ENCODE data around the gene ZNF850. TPM values are rescaled to one million over a fixed set of nuclear protein-coding genes. Genes with fewer than 3 reads are reported as not detected.
A peak's percentile ranks its signal among the peaks of the same experiment; 100 is the strongest.

Gene ZNF850
- polyA plus RNA-seq, 4 donors: 0.22 to 1.6 (median 0.36) TPM

DNA sequence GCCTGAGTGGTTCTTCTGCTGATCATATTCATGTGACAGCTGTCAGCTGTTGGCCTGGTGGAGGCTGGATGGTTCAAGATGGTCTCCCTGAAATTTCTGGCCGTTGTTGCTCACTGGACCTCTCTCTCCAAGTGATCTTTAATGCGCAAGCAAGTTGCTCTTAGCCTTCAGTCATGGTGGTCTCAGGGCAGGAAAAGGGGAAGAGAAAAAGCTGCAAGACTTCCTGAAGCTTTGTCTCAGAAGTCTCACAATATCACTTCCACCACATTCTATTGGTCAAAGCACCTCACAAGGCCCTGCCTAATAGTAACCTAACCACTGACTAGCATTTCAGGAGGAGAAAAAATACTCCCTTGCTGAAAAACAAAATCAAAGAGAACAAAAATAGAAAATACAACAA, 86.8 kb downstream of the ZNF850 start:
- no peak for FAIRE-seq
- WGBS, 3 donors: 91 to 98% (median 95%) methylated on average over 2 of the region's 2 CpGs
- DNase-seq: no peak

DNA sequence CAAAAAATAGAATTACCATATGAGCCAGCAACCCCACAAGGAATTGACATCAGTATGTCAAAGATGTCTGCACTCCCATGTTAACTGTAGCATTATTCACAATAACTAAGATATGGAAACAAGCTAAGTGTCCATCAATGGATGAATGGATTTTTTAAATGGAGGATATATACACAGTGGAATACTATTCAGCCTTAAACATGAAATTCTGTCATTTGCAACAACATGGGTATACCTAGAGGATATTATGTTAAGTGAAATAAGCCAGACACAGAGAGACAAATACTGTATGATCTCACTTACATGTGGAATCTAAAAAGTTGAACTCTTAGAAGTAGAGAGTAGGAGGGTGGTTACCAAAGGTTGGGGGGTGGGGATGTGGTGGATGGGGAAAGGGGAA, 93.2 kb downstream of the ZNF850 start:
- no peak for DNase-seq
- Histone ChIP-seq H3K9me3 (ENCODE audit: control insufficient read depth in 2 of 2, insufficient read depth in 1 of 2, low read depth in 1 of 2, low read length in 1 of 2) (peaks cover 0 to 21% of the 10 kb centered on the region in 2 donors), H3K4me1 (ENCODE audit: control insufficient read depth in 3 of 3, insufficient read depth in 2 of 3, low read depth in 1 of 3, low read length in 2 of 3) (no peaks in the 10 kb centered on the region), H3K27ac (ENCODE audit: low read depth in 1 of 3, low read length in 2 of 3) (no peak overlapping the region), H3K27me3 (ENCODE audit: control insufficient read depth in 3 of 3, insufficient read depth in 3 of 3, low read length in 3 of 3) (no peaks in the 10 kb centered on the region), H3K4me3 (ENCODE audit: low read depth in 1 of 3, low read length in 3 of 3) (no peak overlapping the region), H3K36me3 (ENCODE audit: control insufficient read depth in 3 of 3, insufficient read depth in 2 of 3, low read depth in 1 of 3, low read length in 3 of 3) (peaks cover 0 to 8% (median 5%) of the 10 kb centered on the region in 3 donors)
- no peak for FAIRE-seq

More for the DNA sequence above, 86.8 kb downstream of the ZNF850 start:
- H3K27ac ChIP-seq (ENCODE audit: low read depth in 1 of 3, low read length in 2 of 3): no peak overlapping the region
- H3K9me3 ChIP-seq (ENCODE audit: control insufficient read depth in 2 of 2, insufficient read depth in 1 of 2, low read depth in 1 of 2, low read length in 1 of 2): peaks cover 0 to 4% of the 10 kb centered on the region in 2 donors
- no peak overlapping the region for H3K4me3 ChIP-seq (ENCODE audit: low read depth in 1 of 3, low read length in 3 of 3)
- no peaks in the 10 kb centered on the region for H3K27me3 ChIP-seq (ENCODE audit: control insufficient read depth in 3 of 3, insufficient read depth in 3 of 3, low read length in 3 of 3)
- H3K4me1 ChIP-seq (ENCODE audit: control insufficient read depth in 3 of 3, insufficient read depth in 2 of 3, low read depth in 1 of 3, low read length in 2 of 3): peaks cover 0 to 4% (median 0%) of the 10 kb centered on the region in 3 donors
- peaks cover 2 to 9% (median 7%) of the 10 kb centered on the region in 3 donors for H3K36me3 ChIP-seq (ENCODE audit: control insufficient read depth in 3 of 3, insufficient read depth in 2 of 3, low read depth in 1 of 3, low read length in 3 of 3)

DNA sequence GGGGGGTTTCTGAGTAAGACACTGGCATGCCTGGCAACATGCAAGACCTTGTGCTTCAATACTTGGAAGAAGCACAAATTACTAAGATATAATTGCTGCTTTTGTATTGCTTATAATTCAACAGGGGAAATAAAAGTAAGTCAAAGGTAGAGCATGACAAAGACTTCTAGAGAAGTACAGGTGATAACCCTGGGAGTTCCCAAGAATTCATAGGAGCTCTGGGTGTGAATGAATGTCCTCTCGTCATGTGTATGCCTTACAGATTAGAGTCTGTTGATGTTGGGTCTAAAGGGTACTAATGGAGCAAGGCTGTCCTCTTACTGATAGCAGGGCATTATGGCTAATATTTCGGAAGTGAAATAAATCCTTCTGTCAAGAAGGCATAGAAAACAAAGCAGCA, 98.4 kb downstream of the ZNF850 start:
- Histone ChIP-seq H3K27me3 (ENCODE audit: control insufficient read depth in 3 of 3, insufficient read depth in 3 of 3, low read length in 3 of 3) (no peaks in the 10 kb centered on the region), H3K4me3 (ENCODE audit: low read depth in 1 of 3, low read length in 3 of 3) (no peak overlapping the region), H3K36me3 (ENCODE audit: control insufficient read depth in 3 of 3, insufficient read depth in 2 of 3, low read depth in 1 of 3, low read length in 3 of 3) (peaks cover 0 to 9% (median 5%) of the 10 kb centered on the region in 3 donors), H3K9me3 (ENCODE audit: control insufficient read depth in 2 of 2, insufficient read depth in 1 of 2, low read depth in 1 of 2, low read length in 1 of 2) (peaks cover 2 to 48% of the 10 kb centered on the region in 2 donors), H3K27ac (ENCODE audit: low read depth in 1 of 3, low read length in 2 of 3) (no peak overlapping the region), H3K4me1 (ENCODE audit: control insufficient read depth in 3 of 3, insufficient read depth in 2 of 3, low read depth in 1 of 3, low read length in 2 of 3) (no peaks in the 10 kb centered on the region)
- DNase-seq (no peak), FAIRE-seq (no peak)
- WGBS, 3 donors: 89 to 92% (median 89%) methylated on average over 2 of the region's 2 CpGs

DNA sequence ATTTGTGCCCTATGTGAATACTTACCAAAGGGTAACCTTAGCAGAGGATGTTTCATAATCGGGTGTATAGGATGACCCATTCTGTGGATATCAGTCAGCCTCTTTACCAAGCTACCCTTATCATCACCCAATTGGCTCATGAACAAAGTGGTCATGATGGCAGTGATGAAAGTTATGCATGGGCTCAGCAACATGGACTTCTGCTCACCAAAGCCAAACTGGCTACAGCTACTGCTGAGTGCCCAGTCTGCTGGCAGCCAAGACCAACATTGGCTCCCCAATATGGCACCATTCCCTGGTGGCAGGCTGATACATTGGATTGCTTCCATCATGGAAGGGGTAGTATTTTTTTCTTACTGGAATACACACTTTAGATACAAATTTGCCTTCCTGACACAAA, 100.2 kb downstream of the ZNF850 start:
- Histone ChIP-seq H3K4me3 (ENCODE audit: low read depth in 1 of 3, low read length in 3 of 3) (no peak overlapping the region), H3K9me3 (ENCODE audit: control insufficient read depth in 2 of 2, insufficient read depth in 1 of 2, low read depth in 1 of 2, low read length in 1 of 2) (peaks cover 2 to 46% of the 10 kb centered on the region in 2 donors), H3K27me3 (ENCODE audit: control insufficient read depth in 3 of 3, insufficient read depth in 3 of 3, low read length in 3 of 3) (no peaks in the 10 kb centered on the region), H3K27ac (ENCODE audit: low read depth in 1 of 3, low read length in 2 of 3) (no peak overlapping the region), H3K4me1 (ENCODE audit: control insufficient read depth in 3 of 3, insufficient read depth in 2 of 3, low read depth in 1 of 3, low read length in 2 of 3) (no peaks in the 10 kb centered on the region), H3K36me3 (ENCODE audit: control insufficient read depth in 3 of 3, insufficient read depth in 2 of 3, low read depth in 1 of 3, low read length in 3 of 3) (peaks cover 0 to 5% (median 3%) of the 10 kb centered on the region in 3 donors)
- 98 to 100% (median 100%) methylated on average over 1 of the region's 1 CpG for WGBS, 3 donors
- DNase-seq (no peak), FAIRE-seq (no peak)

DNA sequence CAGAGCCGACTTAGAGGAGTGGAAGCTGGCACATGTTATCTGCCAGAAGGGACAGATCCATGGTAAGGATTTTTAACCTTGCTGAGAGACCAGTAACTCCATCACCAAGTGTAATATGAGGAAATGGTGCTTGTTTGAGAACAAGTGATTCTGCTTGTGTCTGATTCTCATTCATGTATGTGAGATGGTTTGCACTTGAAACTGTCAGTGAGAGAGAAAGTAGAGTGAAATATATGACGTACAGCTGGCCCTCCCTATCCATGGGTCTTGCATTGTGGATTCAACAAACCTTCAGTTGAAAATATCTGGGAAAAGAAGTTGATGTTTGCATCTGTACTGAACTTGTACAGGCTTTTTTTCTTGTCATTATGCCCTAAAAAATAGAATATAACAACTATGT, 104.0 kb downstream of the ZNF850 start:
- no peak overlapping the region for H3K4me3 ChIP-seq (ENCODE audit: low read depth in 1 of 3, low read length in 3 of 3)
- peaks cover 0 to 4% (median 0%) of the 10 kb centered on the region in 3 donors for H3K4me1 ChIP-seq (ENCODE audit: control insufficient read depth in 3 of 3, insufficient read depth in 2 of 3, low read depth in 1 of 3, low read length in 2 of 3)
- FAIRE-seq (no peak), DNase-seq (no peak)
- peaks cover 2 to 42% of the 10 kb centered on the region in 2 donors for H3K9me3 ChIP-seq (ENCODE audit: control insufficient read depth in 2 of 2, insufficient read depth in 1 of 2, low read depth in 1 of 2, low read length in 1 of 2)
- H3K36me3 ChIP-seq (ENCODE audit: control insufficient read depth in 3 of 3, insufficient read depth in 2 of 3, low read depth in 1 of 3, low read length in 3 of 3): peaks cover 0 to 7% (median 7%) of the 10 kb centered on the region in 3 donors
- no peak overlapping the region for H3K27ac ChIP-seq (ENCODE audit: low read depth in 1 of 3, low read length in 2 of 3)
- H3K27me3 ChIP-seq (ENCODE audit: control insufficient read depth in 3 of 3, insufficient read depth in 3 of 3, low read length in 3 of 3): no peaks in the 10 kb centered on the region
- WGBS, 3 donors: 87 to 90% (median 90%) methylated on average over 2 of the region's 2 CpGs

DNA sequence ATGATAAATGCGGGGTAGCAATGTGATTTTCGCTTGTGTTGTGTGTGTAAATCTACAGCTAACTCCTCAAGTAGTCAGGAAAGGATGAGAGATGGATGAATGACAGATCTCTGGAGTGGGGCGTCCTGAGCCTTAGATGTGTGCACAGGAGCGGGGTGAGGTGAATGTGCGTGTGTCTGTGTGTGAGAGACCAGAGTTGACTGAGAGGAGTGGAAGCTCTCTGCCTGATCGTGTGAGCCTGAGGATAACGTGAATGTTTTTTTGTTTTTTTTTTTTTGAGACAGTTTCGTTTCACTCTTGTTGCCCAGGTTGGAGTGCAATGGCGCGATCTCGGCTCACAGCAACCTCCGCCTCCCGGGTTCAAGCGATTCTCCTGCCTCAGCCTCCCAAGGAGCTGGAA, 106.8 kb downstream of the ZNF850 start:
- FAIRE-seq (no peak), DNase-seq (no peak)
- H3K4me3 ChIP-seq (ENCODE audit: low read depth in 1 of 3, low read length in 3 of 3): peak overlapping the region in 2 of 3 donors; percentile 68 to 98
- peaks cover 0 to 4% (median 0%) of the 10 kb centered on the region in 3 donors for H3K4me1 ChIP-seq (ENCODE audit: control insufficient read depth in 3 of 3, insufficient read depth in 2 of 3, low read depth in 1 of 3, low read length in 2 of 3)
- no peaks in the 10 kb centered on the region for H3K27me3 ChIP-seq (ENCODE audit: control insufficient read depth in 3 of 3, insufficient read depth in 3 of 3, low read length in 3 of 3)
- H3K9me3 ChIP-seq (ENCODE audit: control insufficient read depth in 2 of 2, insufficient read depth in 1 of 2, low read depth in 1 of 2, low read length in 1 of 2): peaks cover 0 to 40% of the 10 kb centered on the region in 2 donors
- peaks cover 2 to 18% (median 9%) of the 10 kb centered on the region in 3 donors for H3K36me3 ChIP-seq (ENCODE audit: control insufficient read depth in 3 of 3, insufficient read depth in 2 of 3, low read depth in 1 of 3, low read length in 3 of 3)
- 39 to 58% (median 57%) methylated on average over 14 of the region's 14 CpGs for WGBS, 3 donors
- H3K27ac ChIP-seq (ENCODE audit: low read depth in 1 of 3, low read length in 2 of 3): no peak overlapping the region

Other genes with a start within 250 kb of the ZNF850 start
- gene ZNF260, start 244.5 kb downstream of the ZNF850 start, polyA plus RNA-seq: 10 to 100 TPM in 1 of 4 donors, 1 to 10 TPM in 3; 2.0 to 14.4 (median 2.8) TPM
- 10 to 100 TPM in 1 of 4 donors, 1 to 10 TPM in 2, under 1 TPM in 1; 0.81 to 16.1 (median 1.7) TPM for gene ZNF529, start 199.5 kb downstream of the ZNF850 start, polyA plus RNA-seq
- 1 to 10 TPM in 1 of 4 donors, under 1 TPM in 1, not detected in 2; 0.64 to 1.5 TPM for gene ZNF382, start 167.5 kb downstream of the ZNF850 start, polyA plus RNA-seq
- 1 to 10 TPM; 2.2 to 9.0 (median 2.8) TPM for gene ZNF461, start 106.0 kb downstream of the ZNF850 start, polyA plus RNA-seq
- gene ZNF567, start 85.2 kb downstream of the ZNF850 start, polyA plus RNA-seq: 1 to 10 TPM; 1.1 to 8.0 (median 3.9) TPM
- 10 to 100 TPM in 1 of 4 donors, 1 to 10 TPM in 3; 1.1 to 10.1 (median 1.9) TPM for gene ZNF790, start 65.6 kb upstream of the ZNF850 start, polyA plus RNA-seq
- gene ZNF345, start 78.1 kb upstream of the ZNF850 start, polyA plus RNA-seq: 10 to 100 TPM in 1 of 4 donors, 1 to 10 TPM in 2, under 1 TPM in 1; 0.54 to 11.0 (median 2.0) TPM
- 1 to 10 TPM in 1 of 4 donors, under 1 TPM in 3; 0.22 to 2.9 (median 0.86) TPM for gene ZNF829, start 143.5 kb upstream of the ZNF850 start, polyA plus RNA-seq
- gene ZNF568, start 143.5 kb upstream of the ZNF850 start, polyA plus RNA-seq: 10 to 100 TPM in 1 of 4 donors, 1 to 10 TPM in 3; 1.8 to 10.6 (median 2.8) TPM